Kidney epithelial cell (primary cell): ENCODE results near the gene C16orf96. TPM values are rescaled to one million over a fixed set of nuclear protein-coding genes. Genes with fewer than 3 reads are reported as not detected.

Source experiments
- DNase-seq: peaks from one replicate; pipeline ENCODE4 v3.0.0-alpha.2; 2010; ENCODE audit warnings: low read depth
- H3K27me3 ChIP-seq: 2 replicates; pipeline ENCODE4 v1.6.0; 2011; ENCODE audit warnings: low read length; ENCODE audit not compliant: control insufficient read depth, insufficient read depth
- H3K36me3 ChIP-seq: 2 replicates; pipeline ENCODE4 v1.5.1; 2011; ENCODE audit warnings: low read length; ENCODE audit not compliant: control insufficient read depth, insufficient read depth
- H3K4me3 ChIP-seq: 2 replicates; pipeline ENCODE4 v1.5.1; 2011; ENCODE audit warnings: low read depth, mild to moderate bottlenecking, control low read depth, low read length
- total RNA-seq: library from RNA; depleted of rRNA; stranded (reverse); fragments of >200 nt; gene quantifications from 2 replicates; pipeline ENCODE4 v1.2.3, GENCODE V29; 2015
- TF ChIP-seq, protein P1 (sequence below): IDR thresholded peaks from 2 replicates; pipeline ENCODE4 v1.5.1; 2011; ENCODE audit warnings: mild to moderate bottlenecking, moderate library complexity, low read length, control low read depth, inconsistent platforms; ENCODE audit not compliant: insufficient read depth, poor library complexity, severe bottlenecking

The C16orf96 gene
- total RNA-seq: not detected in 2 replicates

DNA sequence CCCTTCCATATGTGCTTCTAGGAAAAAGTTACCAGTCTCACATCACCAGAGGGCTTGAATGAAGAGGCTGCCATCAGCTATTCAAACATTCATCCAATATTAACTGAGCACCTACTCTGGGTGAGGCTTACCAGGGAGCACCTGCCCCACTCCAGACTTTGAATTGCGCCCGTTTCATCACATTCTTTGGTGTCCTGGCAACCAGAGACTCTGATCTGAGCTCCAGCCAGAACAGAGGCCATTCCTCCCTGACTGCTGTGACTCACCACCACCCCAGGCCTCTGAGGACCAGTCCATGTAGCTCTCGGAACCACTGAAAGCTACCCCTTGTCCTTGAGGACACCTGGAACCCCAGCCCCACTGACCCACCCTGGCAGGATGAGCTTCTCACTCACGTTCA lies at the start of gene C16orf96:
TSS of gene C16orf96 (plus strand) at position 229 of the 400 bp plus-strand sequence. CDS start at position 379, 150 bp downstream.
- DNase-seq: no peak
- Histone ChIP-seq H3K4me3 (no peak within 1 kb of the TSS), H3K36me3 (no peaks in the 10 kb centered on the region), H3K27me3 (peaks cover 12% of the 10 kb centered on the region)
- TF ChIP-seq, protein P1, sequence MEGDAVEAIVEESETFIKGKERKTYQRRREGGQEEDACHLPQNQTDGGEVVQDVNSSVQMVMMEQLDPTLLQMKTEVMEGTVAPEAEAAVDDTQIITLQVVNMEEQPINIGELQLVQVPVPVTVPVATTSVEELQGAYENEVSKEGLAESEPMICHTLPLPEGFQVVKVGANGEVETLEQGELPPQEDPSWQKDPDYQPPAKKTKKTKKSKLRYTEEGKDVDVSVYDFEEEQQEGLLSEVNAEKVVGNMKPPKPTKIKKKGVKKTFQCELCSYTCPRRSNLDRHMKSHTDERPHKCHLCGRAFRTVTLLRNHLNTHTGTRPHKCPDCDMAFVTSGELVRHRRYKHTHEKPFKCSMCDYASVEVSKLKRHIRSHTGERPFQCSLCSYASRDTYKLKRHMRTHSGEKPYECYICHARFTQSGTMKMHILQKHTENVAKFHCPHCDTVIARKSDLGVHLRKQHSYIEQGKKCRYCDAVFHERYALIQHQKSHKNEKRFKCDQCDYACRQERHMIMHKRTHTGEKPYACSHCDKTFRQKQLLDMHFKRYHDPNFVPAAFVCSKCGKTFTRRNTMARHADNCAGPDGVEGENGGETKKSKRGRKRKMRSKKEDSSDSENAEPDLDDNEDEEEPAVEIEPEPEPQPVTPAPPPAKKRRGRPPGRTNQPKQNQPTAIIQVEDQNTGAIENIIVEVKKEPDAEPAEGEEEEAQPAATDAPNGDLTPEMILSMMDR: no peak

DNA sequence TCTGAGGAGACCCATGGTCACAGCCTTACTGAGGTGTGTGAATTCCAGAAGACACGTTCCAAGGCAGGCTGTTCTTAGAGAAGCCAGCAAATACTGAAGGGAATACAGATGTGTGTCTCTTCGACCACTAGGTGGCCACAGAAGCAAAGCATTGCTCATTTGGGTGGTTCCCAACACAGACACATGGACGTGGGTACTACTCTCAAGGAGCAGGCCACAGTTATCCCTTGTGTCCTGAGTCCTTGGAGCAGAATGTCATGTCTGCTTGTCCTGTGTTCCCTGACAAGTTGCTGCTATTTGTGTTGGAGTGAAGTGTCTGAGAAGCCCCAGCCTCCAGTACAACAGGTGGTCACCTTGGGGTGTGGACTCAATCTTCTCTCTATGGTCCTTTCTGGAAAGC lies 49.7 kb upstream of the C16orf96 start:
- H3K36me3 ChIP-seq: peaks cover 4% of the 10 kb centered on the region

DNA sequence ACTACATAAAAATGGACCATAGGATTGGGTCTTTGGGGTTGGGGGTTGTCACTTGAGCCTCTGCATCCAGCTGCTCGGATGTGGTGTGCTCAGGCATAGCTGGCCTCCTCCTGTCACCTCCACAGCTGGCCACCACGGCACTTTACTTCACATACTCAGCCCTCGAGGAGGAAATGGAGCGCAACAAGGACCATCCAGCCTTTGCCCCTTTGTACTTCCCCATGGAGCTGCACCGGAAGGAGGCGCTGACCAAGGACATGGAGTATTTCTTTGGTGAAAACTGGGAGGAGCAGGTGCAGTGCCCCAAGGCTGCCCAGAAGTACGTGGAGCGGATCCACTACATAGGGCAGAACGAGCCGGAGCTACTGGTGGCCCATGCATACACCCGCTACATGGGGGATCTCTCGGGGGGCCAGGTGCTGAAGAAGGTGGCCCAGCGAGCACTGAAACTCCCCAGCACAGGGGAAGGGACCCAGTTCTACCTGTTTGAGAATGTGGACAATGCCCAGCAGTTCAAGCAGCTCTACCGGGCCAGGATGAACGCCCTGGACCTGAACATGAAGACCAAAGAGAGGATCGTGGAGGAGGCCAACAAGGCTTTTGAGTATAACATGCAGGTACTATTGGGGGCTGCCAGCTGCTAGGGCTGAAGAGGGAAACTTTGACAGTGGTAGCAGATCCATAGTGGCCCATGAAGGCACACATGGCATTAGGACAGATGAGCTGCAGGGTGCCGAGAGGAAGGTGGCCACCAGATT lies 48.4 kb upstream of the C16orf96 start:
- TF ChIP-seq, protein P1: no peak
- H3K4me3 ChIP-seq: no peak overlapping the region
- peaks cover 4% of the 10 kb centered on the region for H3K36me3 ChIP-seq

More for the DNA sequence above, 49.7 kb upstream of the C16orf96 start:
- Histone ChIP-seq H3K4me3 (no peak overlapping the region), H3K27me3 (no peaks in the 10 kb centered on the region)
- DNase-seq: no peak
- TF ChIP-seq, protein P1: peak; percentile 82

DNA sequence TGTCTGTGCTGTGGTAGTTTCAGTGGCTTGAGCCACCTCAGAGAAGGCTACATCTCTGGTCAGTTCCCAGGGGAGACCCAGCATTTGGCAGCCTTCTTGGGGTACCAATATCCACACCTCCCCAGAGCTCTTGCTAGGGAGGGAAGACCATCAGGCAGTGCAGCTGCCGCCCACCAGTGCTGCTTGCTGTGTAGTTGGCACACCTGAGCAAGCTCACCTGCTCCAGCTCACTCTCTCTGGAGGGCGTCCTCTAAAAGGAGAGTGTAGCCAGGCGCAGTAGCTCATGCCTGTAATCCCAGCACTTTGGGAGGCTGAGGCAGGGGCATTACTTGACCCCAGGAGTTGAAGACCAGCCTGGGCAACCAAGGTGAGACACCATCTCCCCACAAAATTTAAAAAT lies 47.3 kb upstream of the C16orf96 start:
- Histone ChIP-seq H3K36me3 (peaks cover 4% of the 10 kb centered on the region), H3K4me3 (no peak overlapping the region), H3K27me3 (no peaks in the 10 kb centered on the region)
- DNase-seq: no peak
- TF ChIP-seq, protein P1: no peak

More for the DNA sequence above, 48.4 kb upstream of the C16orf96 start:
- H3K27me3 ChIP-seq: no peaks in the 10 kb centered on the region
- DNase-seq: no peak

DNA sequence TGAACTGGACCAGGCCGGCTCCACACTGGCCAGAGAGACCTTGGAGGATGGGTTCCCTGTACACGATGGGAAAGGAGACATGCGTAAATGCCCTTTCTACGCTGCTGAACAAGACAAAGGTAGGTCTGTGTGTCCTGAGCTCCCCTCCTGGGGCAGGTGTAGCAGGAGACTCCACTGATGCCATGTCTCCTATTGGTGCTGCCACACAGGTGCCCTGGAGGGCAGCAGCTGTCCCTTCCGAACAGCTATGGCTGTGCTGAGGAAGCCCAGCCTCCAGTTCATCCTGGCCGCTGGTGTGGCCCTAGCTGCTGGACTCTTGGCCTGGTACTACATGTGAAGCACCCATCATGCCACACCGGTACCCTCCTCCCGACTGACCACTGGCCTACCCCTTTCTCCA lies 46.7 kb upstream of the C16orf96 start:
- Histone ChIP-seq H3K36me3 (peaks cover 4% of the 10 kb centered on the region), H3K27me3 (no peaks in the 10 kb centered on the region), H3K4me3 (no peak overlapping the region)
- no peak for DNase-seq
- TF ChIP-seq, protein P1: no peak

DNA sequence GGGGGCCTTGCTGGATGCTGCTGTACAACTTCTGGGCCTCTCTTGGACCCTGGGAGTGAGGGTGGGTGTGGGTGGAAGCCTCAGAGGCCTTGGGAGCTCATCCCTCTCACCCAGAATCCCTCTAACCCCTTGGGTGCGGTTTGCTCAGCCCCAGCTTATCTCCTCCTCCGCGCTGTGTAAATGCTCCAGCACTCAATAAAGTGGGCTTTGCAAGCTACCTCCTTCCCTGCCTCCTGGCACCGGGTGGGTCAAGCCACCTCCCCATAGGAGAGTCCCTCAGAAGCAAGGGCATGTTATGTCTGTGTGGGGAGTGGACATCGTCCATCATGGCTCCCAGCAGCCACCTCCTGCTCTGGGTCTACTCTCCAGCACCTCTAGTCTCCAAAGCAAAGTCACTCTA lies 46.0 kb upstream of the C16orf96 start:
- TF ChIP-seq, protein P1: no peak
- Histone ChIP-seq H3K36me3 (peaks cover 4% of the 10 kb centered on the region), H3K27me3 (no peaks in the 10 kb centered on the region), H3K4me3 (no peak overlapping the region)
- DNase-seq: no peak
